Spleen (tissue), 3 donors: ENCODE measurements around the gene RNGTT.

Source experiments
- POLR2A ChIP-seq, 3 donors: fragments of 450-650 bp; IDR thresholded peaks; one replicate each; pipeline ENCODE4 v1.5.1; 2017; ENCODE audit warnings: antibody characterized with exemption in 3 of 3, mild to moderate bottlenecking in 1 of 3
- POLR2AphosphoS5 ChIP-seq, 3 donors: sonication (generic); formaldehyde crosslinking; IDR thresholded peaks; one replicate each; pipeline ENCODE4 v1.5.1; 2017; ENCODE audit warnings: antibody characterized with exemption in 3 of 3

- TF ChIP-seq POLR2AphosphoS5 (IDR thresholded peaks at IDR 0.05) (no peak), POLR2A (IDR thresholded peaks at IDR 0.05) (no peak)
Measured at GRCh38 chr6:88870717-88871330, 92.6 kb downstream of the RNGTT start.
